H9 (cell line): ENCODE data around the gene RYR1. TPM values are rescaled to one million over a fixed set of nuclear protein-coding genes. Genes with fewer than 3 reads are reported as not detected.

Experiments used
- DNase-seq: peaks from one replicate; pipeline ENCODE4 v3.0.0-alpha.2; 2017
- H2AFZ ChIP-seq: one replicate; pipeline ENCODE4 v1.6.1; 2013; ENCODE audit warnings: mild to moderate bottlenecking, low read length, control low read depth, moderate library complexity
- H2AK5ac ChIP-seq: 2 replicates; pipeline ENCODE4 v1.6.1; 2013; ENCODE audit warnings: low read length, control low read depth, mixed read lengths; ENCODE audit not compliant: insufficient read length
- H2BK120ac ChIP-seq: one replicate; pipeline ENCODE4 v1.6.1; 2013; ENCODE audit warnings: low read depth, mild to moderate bottlenecking, low read length, control low read depth, inconsistent platforms; ENCODE audit not compliant: poor library complexity, severe bottlenecking
- H2BK12ac ChIP-seq: 2 replicates; pipeline ENCODE4 v1.6.1; 2013; ENCODE audit warnings: low read length, control low read depth, mixed read lengths, low read depth; ENCODE audit not compliant: insufficient read length
- H2BK15ac ChIP-seq: 2 replicates; pipeline ENCODE4 v1.6.1; 2013; ENCODE audit warnings: low read depth, low read length, control low read depth
- H2BK20ac ChIP-seq: one replicate; pipeline ENCODE4 v1.6.1; 2013; ENCODE audit warnings: low read depth, mild to moderate bottlenecking, low read length, control low read depth, inconsistent platforms; ENCODE audit not compliant: poor library complexity, severe bottlenecking
- H2BK5ac ChIP-seq: 2 replicates; pipeline ENCODE4 v1.6.1; 2013; ENCODE audit warnings: low read length, control low read depth, mixed read lengths; ENCODE audit not compliant: insufficient read length
- H3K14ac ChIP-seq: 2 replicates; pipeline ENCODE4 v1.6.1; 2013; ENCODE audit warnings: low read length, control low read depth; ENCODE audit not compliant: insufficient read depth
- H3K18ac ChIP-seq: 2 replicates; pipeline ENCODE4 v1.6.1; 2013; ENCODE audit warnings: low read depth, mild to moderate bottlenecking, mixed read lengths, low read length, control low read depth; ENCODE audit not compliant: insufficient read length
- H3K23ac ChIP-seq: 2 replicates; pipeline ENCODE4 v1.6.1; 2013; ENCODE audit warnings: low read length, control low read depth, mixed read lengths, low read depth; ENCODE audit not compliant: insufficient read length
- H3K23me2 ChIP-seq: 2 replicates; pipeline ENCODE4 v1.6.1; 2013; ENCODE audit warnings: low read depth, mild to moderate bottlenecking, mixed read lengths, low read length, control low read depth; ENCODE audit not compliant: insufficient read length, poor library complexity, severe bottlenecking
- H3K27ac ChIP-seq: 2 replicates; pipeline ENCODE4 v1.5.1; 2013; ENCODE audit warnings: low read length, control low read depth, mixed read lengths, low read depth; ENCODE audit not compliant: insufficient read length
- H3K27me3 ChIP-seq: 2 replicates; pipeline ENCODE4 v1.6.1; 2013; ENCODE audit warnings: low read length, control low read depth, inconsistent platforms; ENCODE audit not compliant: insufficient read depth
- H3K4ac ChIP-seq: 2 replicates; pipeline ENCODE4 v1.6.1; 2013; ENCODE audit warnings: low read depth, mild to moderate bottlenecking, control low read depth, inconsistent platforms, low read length, moderate library complexity
- H3K4me1 ChIP-seq: 2 replicates; pipeline ENCODE4 v1.6.1; 2013; ENCODE audit warnings: low read length, control low read depth, inconsistent platforms; ENCODE audit not compliant: insufficient read depth
- H3K4me2 ChIP-seq: 2 replicates; pipeline ENCODE4 v1.6.1; 2013; ENCODE audit warnings: low read length, control low read depth, mixed read lengths; ENCODE audit not compliant: insufficient read length, insufficient read depth
- H3K56ac ChIP-seq: 2 replicates; pipeline ENCODE4 v1.6.1; 2013; ENCODE audit warnings: low read depth, mild to moderate bottlenecking, mixed read lengths, low read length, control low read depth; ENCODE audit not compliant: insufficient read length
- H3K79me1 ChIP-seq: 2 replicates; pipeline ENCODE4 v1.6.1; 2013; ENCODE audit warnings: low read depth, mild to moderate bottlenecking, moderate library complexity, low read length, control low read depth, inconsistent platforms; ENCODE audit not compliant: insufficient read depth, poor library complexity, severe bottlenecking
- H3K79me2 ChIP-seq: 2 replicates; pipeline ENCODE4 v1.6.1; 2013; ENCODE audit warnings: low read length, control low read depth, inconsistent platforms; ENCODE audit not compliant: insufficient read depth
- H3K9ac ChIP-seq: 2 replicates; pipeline ENCODE4 v1.6.1; 2013; ENCODE audit warnings: low read length, control low read depth, mixed read lengths; ENCODE audit not compliant: insufficient read length; ENCODE audit errors: extremely low read depth
- H3K9me3 ChIP-seq: one replicate; pipeline ENCODE4 v1.6.1; 2013; ENCODE audit warnings: low read depth, low read length, inconsistent platforms; ENCODE audit not compliant: control insufficient read depth
- H3T11ph ChIP-seq: one replicate; pipeline ENCODE4 v1.6.1; 2013; ENCODE audit warnings: mild to moderate bottlenecking, low read length, control low read depth, inconsistent platforms
- H4K20me1 ChIP-seq: one replicate; pipeline ENCODE4 v1.6.1; 2013; ENCODE audit not compliant: control insufficient read depth, insufficient read length, insufficient read depth
- H4K5ac ChIP-seq: 2 replicates; pipeline ENCODE4 v1.6.1; 2013; ENCODE audit warnings: low read depth, mild to moderate bottlenecking, mixed read lengths, low read length, control low read depth; ENCODE audit not compliant: insufficient read length
- H4K8ac ChIP-seq: replicated peaks from 2 replicates; pipeline ENCODE4 v1.6.1; 2013; ENCODE audit warnings: low read length, control low read depth, mixed read lengths, low read depth; ENCODE audit not compliant: insufficient read length
- H4K91ac ChIP-seq: 2 replicates; pipeline ENCODE4 v1.6.1; 2013; ENCODE audit warnings: low read depth, mild to moderate bottlenecking, moderate library complexity, mixed read lengths, low read length, control low read depth; ENCODE audit not compliant: insufficient read length
- H3K27ac Mint-ChIP-seq, 3 experiments: 2 replicates in 2 of 3; 3 replicates in 1 of 3; pipeline ENCODE4 v1.8.0; 2020 to 2021; ENCODE audit warnings: mixed read lengths in 3 of 3, mild to moderate bottlenecking in 1 of 3, moderate library complexity in 1 of 3
- H3K27me3 Mint-ChIP-seq: 2 replicates; pipeline ENCODE4 v1.8.0; 2021; ENCODE audit warnings: low read depth, mild to moderate bottlenecking, moderate library complexity, mixed read lengths
- H3K36me3 Mint-ChIP-seq, 3 experiments: 2 replicates in 2 of 3; 3 replicates in 1 of 3; pipeline ENCODE4 v1.8.0; 2020 to 2021; ENCODE audit warnings: low read depth in 3 of 3, mixed read lengths in 3 of 3; ENCODE audit not compliant: insufficient read depth in 1 of 3
- H3K4me1 Mint-ChIP-seq, 2 experiments: 2 replicates each; pipeline ENCODE4 v1.8.0; 2020; ENCODE audit warnings: mixed read lengths in 2 of 2
- H3K4me3 Mint-ChIP-seq, 2 experiments: 2 replicates in 1 of 2; 3 replicates in 1 of 2; pipeline ENCODE4 v1.8.0; 2020 to 2021; ENCODE audit warnings: mild to moderate bottlenecking in 2 of 2, mixed read lengths in 2 of 2, moderate library complexity in 1 of 2
- H3K9me3 Mint-ChIP-seq, 2 experiments: 2 replicates in 1 of 2; 3 replicates in 1 of 2; pipeline ENCODE4 v1.8.0; 2020; ENCODE audit warnings: mild to moderate bottlenecking in 2 of 2, mixed read lengths in 2 of 2, moderate library complexity in 1 of 2
- CTCF ChIP-seq: fragments of 200-600 bp; sonication (generic); conservative IDR thresholded peaks from 3 replicates; pipeline ENCODE4 v1.8.0; 2021; ENCODE audit warnings: antibody characterized with exemption, mild to moderate bottlenecking
- WGBS: extraction: QIAGEN DNeasy Blood & Tissue Kit; methylation state at CpG from one replicate; pipeline ENCODE4 v1.1.7; 2013; ENCODE audit warnings: missing lambda C conversion rate, low lambda C conversion rate, mixed read lengths; ENCODE audit not compliant: insufficient read length; ENCODE audit errors: extremely low coverage; 5-methylcytosine and 5-hydroxymethylcytosine counted together
- total RNA-seq: library from RNA; stranded (reverse); gene quantifications from 2 replicates; pipeline ENCODE4 v1.2.1, GENCODE V29; 2021

RYR1 gene
- total RNA-seq, 1 experiment from 2014 or later, result 8.9 TPM

- Histone ChIP-seq H2BK5ac (no peak overlapping the region), H2BK20ac (no peak overlapping the region), H3K4me2 (no peak overlapping the region), H3K4ac (no peak overlapping the region), H3T11ph (no peak overlapping the region), H3K23me2 (peaks cover 29% of the 10 kb centered on the region), H3K27me3 (no peaks in the 10 kb centered on the region), H4K91ac (no peak overlapping the region), H2AK5ac (no peak overlapping the region), H3K14ac (no peak overlapping the region), H4K20me1 (no peaks in the 10 kb centered on the region), H2BK15ac (no peak overlapping the region), H3K18ac (no peak overlapping the region), H4K8ac (no peak overlapping the region), H2AFZ (no peak overlapping the region), H3K4me1 (no peaks in the 10 kb centered on the region; the same call in 1 of the 2 replicates), H3K9ac (no peak overlapping the region), H3K27ac (no peak overlapping the region), H2BK120ac (no peak overlapping the region), H3K56ac (no peak overlapping the region), H3K79me1 (no peaks in the 10 kb centered on the region), H2BK12ac (no peak overlapping the region), H3K79me2 (no peaks in the 10 kb centered on the region; the same call in 1 of the 2 replicates), H4K5ac (no peak overlapping the region), H3K23ac (no peak overlapping the region), H3K9me3 (no peaks in the 10 kb centered on the region)
- WGBS, result no CpG with 5 or more reads among the region's 8 CpGs
- H3K9me3 Mint-ChIP-seq, result no peaks in the 10 kb centered on the region
- TF ChIP-seq CTCF, result no peak
- no peak overlapping the region for H3K27ac Mint-ChIP-seq
- H3K36me3 Mint-ChIP-seq, result peaks cover 26 to 45% (median 32%) of the 10 kb centered on the region in 3 experiments
- H3K27me3 Mint-ChIP-seq, result peaks cover 19% of the 10 kb centered on the region
- peak overlapping the region in 1 of 2 experiments; percentile 18; a peak in 1 of 5 replicates for H3K4me3 Mint-ChIP-seq
- H3K4me1 Mint-ChIP-seq, result peaks cover 45 to 53% of the 10 kb centered on the region in 2 experiments
- DNase-seq, result no peak
Measured at GRCh38 chr19:38391911-38392464, 41.5 kb upstream of the RYR1 start.
